ENCODE data around the gene NDST4.

DNA sequence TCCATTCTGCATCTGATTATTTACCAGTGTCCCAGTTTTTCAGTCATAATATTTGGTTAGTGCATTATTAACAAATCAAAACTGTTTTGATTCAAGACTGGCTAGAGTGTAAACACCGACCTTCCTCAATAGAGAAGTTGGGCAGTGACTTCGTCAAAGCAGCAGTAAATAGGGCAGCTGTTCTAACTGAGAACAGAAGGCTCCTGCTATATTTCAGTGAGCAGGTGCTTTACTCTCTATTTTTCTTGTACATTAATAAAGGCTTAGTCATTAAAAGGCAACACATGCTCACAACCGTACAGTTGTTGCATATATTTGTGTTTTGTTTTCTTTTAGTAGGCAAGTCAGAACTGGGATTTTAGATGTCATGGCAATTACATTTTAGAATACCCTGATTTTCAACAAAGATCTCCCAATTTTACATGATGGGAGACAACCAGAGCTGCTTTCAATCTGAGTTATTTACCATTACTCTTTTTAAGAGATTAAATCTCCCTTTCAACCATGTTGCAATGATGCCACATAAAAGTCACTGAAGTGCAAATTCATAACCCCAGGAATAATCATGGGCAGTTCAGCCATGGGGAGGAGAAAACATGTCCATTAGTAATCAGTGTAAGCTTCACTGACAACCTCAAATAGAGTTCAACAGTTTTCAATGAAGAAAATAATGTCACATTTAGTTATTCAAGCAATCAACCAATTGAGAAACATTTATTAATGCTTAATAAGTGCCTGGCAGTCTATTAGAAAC lies 233.3 kb downstream of the NDST4 start:
- no peak for TF ChIP-seq POLR2AphosphoS5 (IDR thresholded peaks at IDR 0.05)
- TF ChIP-seq, protein P1, sequence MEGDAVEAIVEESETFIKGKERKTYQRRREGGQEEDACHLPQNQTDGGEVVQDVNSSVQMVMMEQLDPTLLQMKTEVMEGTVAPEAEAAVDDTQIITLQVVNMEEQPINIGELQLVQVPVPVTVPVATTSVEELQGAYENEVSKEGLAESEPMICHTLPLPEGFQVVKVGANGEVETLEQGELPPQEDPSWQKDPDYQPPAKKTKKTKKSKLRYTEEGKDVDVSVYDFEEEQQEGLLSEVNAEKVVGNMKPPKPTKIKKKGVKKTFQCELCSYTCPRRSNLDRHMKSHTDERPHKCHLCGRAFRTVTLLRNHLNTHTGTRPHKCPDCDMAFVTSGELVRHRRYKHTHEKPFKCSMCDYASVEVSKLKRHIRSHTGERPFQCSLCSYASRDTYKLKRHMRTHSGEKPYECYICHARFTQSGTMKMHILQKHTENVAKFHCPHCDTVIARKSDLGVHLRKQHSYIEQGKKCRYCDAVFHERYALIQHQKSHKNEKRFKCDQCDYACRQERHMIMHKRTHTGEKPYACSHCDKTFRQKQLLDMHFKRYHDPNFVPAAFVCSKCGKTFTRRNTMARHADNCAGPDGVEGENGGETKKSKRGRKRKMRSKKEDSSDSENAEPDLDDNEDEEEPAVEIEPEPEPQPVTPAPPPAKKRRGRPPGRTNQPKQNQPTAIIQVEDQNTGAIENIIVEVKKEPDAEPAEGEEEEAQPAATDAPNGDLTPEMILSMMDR (IDR thresholded peaks at IDR 0.05), result no peak
